Neural progenitor cell (in vitro differentiated cells): ENCODE results near the gene LDHAL6B. TPM values are rescaled to one million over a fixed set of nuclear protein-coding genes. Genes with fewer than 3 reads are reported as not detected.

ENCODE experiments used
- DNase-seq: peaks from one replicate; pipeline ENCODE4 v3.0.0-alpha.2; 2016; ENCODE audit warnings: low spot score
- H2AFZ ChIP-seq: fragments of 200-600 bp; sonication (generic); replicated peaks from 2 replicates; pipeline ENCODE4 v1.6.1; 2016; ENCODE audit warnings: antibody characterized with exemption
- H3F3A ChIP-seq: fragments of 200-600 bp; sonication (generic); 2 replicates; pipeline ENCODE4 v1.6.1; 2016; ENCODE audit warnings: antibody characterized with exemption, low read depth
- H3K27ac ChIP-seq: fragments of 200-600 bp; sonication (generic); 2 replicates; pipeline ENCODE4 v1.5.1; 2016; ENCODE audit warnings: mild to moderate bottlenecking
- H3K27me3 ChIP-seq: fragments of 200-600 bp; sonication (generic); 2 replicates; pipeline ENCODE4 v1.6.1; 2016; ENCODE audit warnings: mild to moderate bottlenecking, moderate library complexity
- H3K36me3 ChIP-seq: fragments of 200-600 bp; sonication (generic); 2 replicates; pipeline ENCODE4 v1.5.1; 2016
- H3K4me1 ChIP-seq: fragments of 200-600 bp; sonication (generic); 2 replicates; pipeline ENCODE4 v1.6.1; 2016; ENCODE audit warnings: mixed run types
- H3K4me2 ChIP-seq: fragments of 200-600 bp; sonication (generic); 2 replicates; pipeline ENCODE4 v1.6.1; 2016
- H3K4me3 ChIP-seq: fragments of 200-600 bp; sonication (generic); 2 replicates; pipeline ENCODE4 v1.5.1; 2016
- H3K79me2 ChIP-seq: fragments of 200-600 bp; sonication (generic); 2 replicates; pipeline ENCODE4 v1.6.1; 2016; ENCODE audit warnings: low read depth
- H3K9ac ChIP-seq: fragments of 200-600 bp; sonication (generic); 2 replicates; pipeline ENCODE4 v1.6.1; 2016
- H3K9me3 ChIP-seq: fragments of 200-600 bp; sonication (generic); 2 replicates; pipeline ENCODE4 v1.5.1; 2016; ENCODE audit warnings: low read depth
- H4K20me1 ChIP-seq: fragments of 200-600 bp; sonication (generic); 2 replicates; pipeline ENCODE4 v1.6.1; 2016; ENCODE audit warnings: low read depth
- H3K27ac Mint-ChIP-seq: 3 replicates; pipeline ENCODE4 v1.8.0; 2021; ENCODE audit warnings: mixed read lengths
- H3K27me3 Mint-ChIP-seq: 2 replicates; pipeline ENCODE4 v1.8.0; 2022; ENCODE audit warnings: low read depth, mild to moderate bottlenecking, inconsistent platforms, moderate library complexity, mixed read lengths; ENCODE audit not compliant: insufficient read depth
- H3K36me3 Mint-ChIP-seq: 3 replicates; pipeline ENCODE4 v1.8.0; 2021; ENCODE audit warnings: mixed read lengths
- H3K4me1 Mint-ChIP-seq: 3 replicates; pipeline ENCODE4 v1.8.0; 2021; ENCODE audit warnings: mixed read lengths
- H3K4me3 Mint-ChIP-seq: 3 replicates; pipeline ENCODE4 v1.8.0; 2021; ENCODE audit warnings: mild to moderate bottlenecking, moderate library complexity, mixed read lengths
- H3K9me3 Mint-ChIP-seq: 3 replicates; pipeline ENCODE4 v1.8.0; 2020; ENCODE audit warnings: mixed read lengths
- CTCF ChIP-seq: fragments of 200-600 bp; sonication (generic); IDR thresholded peaks from 2 replicates; pipeline ENCODE4 v1.5.1; 2017; ENCODE audit warnings: antibody characterized with exemption, mild to moderate bottlenecking
- EZH2 ChIP-seq: fragments of 200-600 bp; sonication (generic); IDR thresholded peaks from 2 replicates; pipeline ENCODE4 v1.6.1; 2017; ENCODE audit warnings: antibody characterized with exemption, mild to moderate bottlenecking, moderate library complexity
- EZH2phosphoT487 ChIP-seq: fragments of 200-600 bp; sonication (generic); IDR thresholded peaks from 2 replicates; pipeline ENCODE4 v1.6.1; 2017; ENCODE audit warnings: antibody characterized with exemption
- total RNA-seq: library from RNA; depleted of rRNA; stranded (reverse); fragments of >200 nt; gene quantifications from 2 replicates; pipeline ENCODE4 v1.2.3, GENCODE V29; 2015; ENCODE audit warnings: low replicate concordance

The LDHAL6B gene
- total RNA-seq, 1 donor from 2014 or later, result not detected

GRCh38 chr15:59210186-59210585 is 3.5 kb downstream of the LDHAL6B start:
- Mint-ChIP-seq H3K4me1 (no peaks in the 10 kb centered on the region), H3K27me3 (peaks cover 7% of the 10 kb centered on the region)
- H3K27ac ChIP-seq, result no peak overlapping the region

GRCh38 chr15:59216911-59217310 is 10.3 kb downstream of the LDHAL6B start:
- Histone ChIP-seq H3K4me2 (no peak overlapping the region), H3K9ac (no peak overlapping the region), H3K27ac (no peak overlapping the region), H4K20me1 (no peaks in the 10 kb centered on the region), H3K79me2 (no peaks in the 10 kb centered on the region), H3F3A (no peaks in the 10 kb centered on the region), H3K4me3 (no peak overlapping the region), H3K9me3 (no peaks in the 10 kb centered on the region), H3K27me3 (no peaks in the 10 kb centered on the region), H3K4me1 (no peaks in the 10 kb centered on the region), H2AFZ (no peak overlapping the region), H3K36me3 (no peaks in the 10 kb centered on the region)
- DNase-seq, result no peak
- no peaks in the 10 kb centered on the region for H3K9me3 Mint-ChIP-seq
- no peak overlapping the region for H3K27ac Mint-ChIP-seq
- peaks cover 3% of the 10 kb centered on the region for H3K27me3 Mint-ChIP-seq
- no peak overlapping the region for H3K4me3 Mint-ChIP-seq
- H3K4me1 Mint-ChIP-seq, result no peaks in the 10 kb centered on the region
- H3K36me3 Mint-ChIP-seq, result peaks cover 10% of the 10 kb centered on the region
- no peak for TF ChIP-seq EZH2phosphoT487
- TF ChIP-seq EZH2, result no peak
- no peak for TF ChIP-seq CTCF

More at GRCh38 chr15:59210186-59210585, 3.5 kb downstream of the LDHAL6B start:
- Histone ChIP-seq H3K79me2 (no peaks in the 10 kb centered on the region), H4K20me1 (no peaks in the 10 kb centered on the region), H3K9me3 (no peaks in the 10 kb centered on the region), H2AFZ (no peak overlapping the region), H3K4me1 (no peaks in the 10 kb centered on the region), H3K9ac (no peak overlapping the region), H3F3A (no peaks in the 10 kb centered on the region), H3K4me3 (no peak overlapping the region), H3K36me3 (no peaks in the 10 kb centered on the region), H3K27me3 (no peaks in the 10 kb centered on the region), H3K4me2 (no peak overlapping the region)
- no peak for DNase-seq
- Mint-ChIP-seq H3K9me3 (no peaks in the 10 kb centered on the region), H3K4me3 (no peak overlapping the region), H3K27ac (no peak overlapping the region), H3K36me3 (peaks cover 26% of the 10 kb centered on the region)
- TF ChIP-seq CTCF (no peak), EZH2phosphoT487 (no peak), EZH2 (no peak)

DNA sequence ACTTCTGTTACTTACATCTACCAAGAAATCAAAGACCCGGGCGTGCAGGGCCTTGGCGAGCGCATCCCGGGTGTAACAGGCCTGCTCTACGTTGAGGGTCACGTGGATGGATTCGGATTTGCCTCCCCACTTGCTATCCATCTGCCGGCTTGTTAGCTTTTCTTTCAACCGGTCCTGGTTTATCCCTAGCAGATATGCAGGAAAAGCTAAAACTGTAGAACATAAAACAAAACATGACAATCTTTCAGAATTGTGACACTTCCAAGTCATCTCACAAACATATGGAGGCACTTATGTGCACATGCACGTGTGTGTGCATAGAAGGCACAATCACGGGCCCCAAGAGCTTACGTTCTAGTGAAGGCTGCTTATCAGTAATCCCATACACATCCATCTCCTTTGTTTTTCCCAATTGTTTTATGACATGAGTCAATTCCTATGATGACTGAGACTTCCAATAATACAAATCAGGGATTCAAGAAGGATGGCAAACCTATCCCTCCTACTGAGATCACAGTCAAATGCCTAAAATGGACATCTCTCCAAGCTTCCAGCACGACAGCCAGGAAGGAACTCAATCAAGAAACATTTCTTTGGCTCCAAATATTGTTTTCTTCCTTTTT is 11.3 kb downstream of the LDHAL6B start:
- TF ChIP-seq CTCF, result no peak
- H3K79me2 ChIP-seq, result no peaks in the 10 kb centered on the region
- DNase-seq, result no peak
- H3K27me3 ChIP-seq, result no peaks in the 10 kb centered on the region
- no peaks in the 10 kb centered on the region for H3K9me3 ChIP-seq
- Mint-ChIP-seq H3K9me3 (no peaks in the 10 kb centered on the region), H3K36me3 (peaks cover 12% of the 10 kb centered on the region), H3K4me1 (no peaks in the 10 kb centered on the region), H3K4me3 (no peak overlapping the region), H3K27ac (no peak overlapping the region), H3K27me3 (no peaks in the 10 kb centered on the region)
- no peak overlapping the region for H3K4me2 ChIP-seq
- H3F3A ChIP-seq, result no peaks in the 10 kb centered on the region
- no peak overlapping the region for H2AFZ ChIP-seq
- no peak overlapping the region for H3K27ac ChIP-seq
- H4K20me1 ChIP-seq, result no peaks in the 10 kb centered on the region
- no peak overlapping the region for H3K4me3 ChIP-seq
- H3K4me1 ChIP-seq, result no peaks in the 10 kb centered on the region
- no peaks in the 10 kb centered on the region for H3K36me3 ChIP-seq
- no peak overlapping the region for H3K9ac ChIP-seq
